ENCODE data around the gene TMEM198.

DNA sequence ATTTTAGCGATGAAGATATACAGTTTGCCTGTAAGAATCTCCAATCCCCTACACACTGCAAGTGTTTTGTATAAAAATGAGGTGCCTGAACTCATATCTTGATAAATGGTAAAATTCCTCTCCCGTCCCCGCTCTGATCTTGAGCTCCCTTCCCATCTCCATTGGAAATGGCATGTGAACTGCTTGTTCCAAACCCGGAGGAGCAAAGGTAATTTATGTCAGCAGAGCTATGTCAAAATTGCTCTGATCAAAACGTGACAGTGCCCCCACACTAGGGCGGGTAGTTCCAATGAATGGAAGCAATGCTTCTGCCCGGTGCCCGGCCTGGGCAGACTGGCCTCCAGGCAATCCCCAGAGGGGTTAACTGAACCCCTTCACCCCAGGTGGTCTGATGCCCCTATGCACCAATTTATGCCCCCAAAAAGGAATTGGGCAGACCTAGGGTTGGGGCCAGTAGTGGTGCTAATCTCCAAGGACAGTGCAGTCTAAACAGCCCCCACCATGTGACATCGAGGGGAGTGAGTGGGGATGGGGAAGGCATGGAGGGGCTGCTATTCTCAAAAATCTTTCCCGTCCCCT is 48.8 kb upstream of the TMEM198 start:
- TF ChIP-seq POLR2AphosphoS5 (IDR thresholded peaks at IDR 0.05; ENCODE audit: borderline replicate concordance, low read depth, low read length) (no peak), EZH2 (IDR thresholded peaks at IDR 0.05) (no peak)

Data from SK-N-MC (cell line).